A549 (cell line): ENCODE data around the gene MFAP2.

Source experiments
- CBX2 ChIP-seq: fragments of 200-600 bp; sonication (generic); IDR thresholded peaks from 2 replicates; pipeline ENCODE4 v1.6.1; 2016; ENCODE audit warnings: low read depth, mild to moderate bottlenecking, borderline replicate concordance
- CHD2 ChIP-seq: fragments of 150-350 bp; IDR thresholded peaks from 2 replicates; pipeline ENCODE4 v1.6.1; 2014; ENCODE audit warnings: low read length; ENCODE audit not compliant: partially characterized antibody
- CHD4 ChIP-seq: fragments of 200-600 bp; sonication (generic); IDR thresholded peaks from 2 replicates; pipeline ENCODE4 v1.6.1; 2016; ENCODE audit warnings: antibody characterized with exemption, mild to moderate bottlenecking, borderline replicate concordance
- CTCF ChIP-seq: fragments of >200 bp; sonication (Bioruptor Twin); formaldehyde crosslinking; IDR thresholded peaks from 3 replicates; pipeline ENCODE4 v1.5.1; 2016
- EP300 ChIP-seq, 2 experiments: fragments of >200 bp; sonication (Bioruptor Twin); formaldehyde crosslinking; IDR thresholded peaks; 2 replicates in 1 of 2; 3 replicates in 1 of 2; pipeline ENCODE4 v1.6.1; 2016 to 2017
- FOSL2 ChIP-seq, 2 experiments: fragments of 450-650 bp in 1 of 2; fragments of >200 bp in 1 of 2; sonication (Bioruptor Twin) in 1 of 2; formaldehyde crosslinking; IDR thresholded peaks; 2 replicates each; pipeline versions ENCODE4 v1.5.0 to v1.6.1; 2016 to 2020; ENCODE audit warnings: mild to moderate bottlenecking in 1 of 2, moderate library complexity in 1 of 2
- HDAC2 ChIP-seq: fragments of 200-600 bp; sonication (generic); IDR thresholded peaks from 2 replicates; pipeline ENCODE4 v1.6.1; 2016
- JUN ChIP-seq, 2 experiments: fragments of >200 bp; sonication (Bioruptor Twin); formaldehyde crosslinking; IDR thresholded peaks; 2 replicates in 1 of 2; 3 replicates in 1 of 2; pipeline ENCODE4 v1.6.1; 2016 to 2017
- KDM1A ChIP-seq: fragments of 200-600 bp; sonication (generic); IDR thresholded peaks from 2 replicates; pipeline ENCODE4 v1.6.1; 2016; ENCODE audit warnings: low read depth, mild to moderate bottlenecking
- KDM5A ChIP-seq: fragments of 200-600 bp; sonication (generic); IDR thresholded peaks from 2 replicates; pipeline ENCODE4 v1.6.1; 2016; ENCODE audit warnings: antibody characterized with exemption, mild to moderate bottlenecking
- POLR2A ChIP-seq: IDR thresholded peaks from 2 replicates; pipeline ENCODE4 v1.6.1; 2012; ENCODE audit warnings: mild to moderate bottlenecking, low read length
- POLR2AphosphoS2 ChIP-seq: conservative IDR thresholded peaks from 2 replicates; pipeline ENCODE4 v1.6.1; 2012; ENCODE audit warnings: low read length, improper control_type of control experiment, inconsistent platforms
- REST ChIP-seq: fragments of 200-600 bp; sonication (generic); IDR thresholded peaks from 2 replicates; pipeline ENCODE4 v1.6.1; 2016; ENCODE audit warnings: antibody characterized with exemption, mild to moderate bottlenecking, moderate library complexity

- TF ChIP-seq POLR2AphosphoS2: no peak
- no peak for TF ChIP-seq CBX2
- no peak for TF ChIP-seq POLR2A
- no peak for TF ChIP-seq CHD2
- no peak for TF ChIP-seq KDM1A
- TF ChIP-seq HDAC2: no peak
- TF ChIP-seq REST: no peak
- TF ChIP-seq FOSL2 (IDR thresholded peaks at IDR 0.05): no peak
- TF ChIP-seq FOSL2 (CRISPR knock-in tag; IDR thresholded peaks at IDR 0.05): no peak
- TF ChIP-seq CTCF: no peak
- TF ChIP-seq CHD4: no peak
- TF ChIP-seq JUN (IDR thresholded peaks at IDR 0.05): no peak
- TF ChIP-seq EP300 (IDR thresholded peaks at IDR 0.05): no peak
- TF ChIP-seq KDM5A: no peak
Observed at GRCh38 chr1:16961297-16962133, 18.9 kb downstream of the MFAP2 start.
